NAMALWA (cell line): Measurements from ENCODE around the gene ADCYAP1R1.

ENCODE experiments used
- DNase-seq: peaks from one replicate; pipeline ENCODE4 v3.0.0-alpha.2; 2015; ENCODE audit warnings: low spot score

ADCYAP1R1 gene

GRCh38 chr7:31068006-31068675, 16.0 kb downstream of the ADCYAP1R1 start:
- no peak for DNase-seq

GRCh38 chr7:31069860-31070555, 17.9 kb downstream of the ADCYAP1R1 start:
- DNase-seq, result no peak

- no peak for DNase-seq
Observed at GRCh38 chr7:31070991-31071644, 19.0 kb downstream of the ADCYAP1R1 start.

- no peak for DNase-seq
Observed at GRCh38 chr7:31071645-31072029, 19.5 kb downstream of the ADCYAP1R1 start.

- no peak for DNase-seq
Observed at GRCh38 chr7:31073326-31074119, 21.4 kb downstream of the ADCYAP1R1 start.

GRCh38 chr7:31074120-31074383, 21.9 kb downstream of the ADCYAP1R1 start:
- no peak for DNase-seq

- DNase-seq, result no peak
Observed at GRCh38 chr7:31074403-31075085, 22.4 kb downstream of the ADCYAP1R1 start.

- DNase-seq, result no peak
Observed at GRCh38 chr7:31075086-31075405, 22.9 kb downstream of the ADCYAP1R1 start.

- DNase-seq, result no peak
Observed at GRCh38 chr7:31076051-31076450, 23.9 kb downstream of the ADCYAP1R1 start.

- DNase-seq, result no peak
Observed at GRCh38 chr7:31076641-31077310, 24.7 kb downstream of the ADCYAP1R1 start.

GRCh38 chr7:31077484-31078362, 25.6 kb downstream of the ADCYAP1R1 start:
- DNase-seq, result no peak

GRCh38 chr7:31078363-31078990, 26.4 kb downstream of the ADCYAP1R1 start:
- DNase-seq, result no peak

GRCh38 chr7:31079126-31079823, 27.2 kb downstream of the ADCYAP1R1 start:
- no peak for DNase-seq

GRCh38 chr7:31079824-31080511, 27.9 kb downstream of the ADCYAP1R1 start:
- no peak for DNase-seq

- DNase-seq, result no peak
Observed at GRCh38 chr7:31080763-31081162, 28.7 kb downstream of the ADCYAP1R1 start.

- DNase-seq, result no peak
Observed at GRCh38 chr7:31082017-31082416, 29.9 kb downstream of the ADCYAP1R1 start.

- DNase-seq, result no peak
Observed at GRCh38 chr7:31082447-31082846, 30.3 kb downstream of the ADCYAP1R1 start.

- no peak for DNase-seq
Observed at GRCh38 chr7:31083210-31083786, 31.2 kb downstream of the ADCYAP1R1 start.

- DNase-seq, result no peak
Observed at GRCh38 chr7:31084226-31084625, 32.1 kb downstream of the ADCYAP1R1 start.
